ENCODE results near the gene IGSF6. TPM values are rescaled to one million over a fixed set of nuclear protein-coding genes. Genes with fewer than 3 reads are reported as not detected.

The IGSF6 gene
- total RNA-seq, 1 donor from 2014 or later: not detected

GRCh38 chr16:21620592-21620991 lies 31.8 kb downstream of the IGSF6 start:
- no peak for TF ChIP-seq CTCF (IDR thresholded peaks at IDR 0.05; ENCODE audit: unreplicated experiment)
- no peaks in the 10 kb centered on the region for H3K27me3 Mint-ChIP-seq (ENCODE audit: low read depth)
- DNase-seq (ENCODE audit: low spot score in 2 of 2, unreplicated experiment in 2 of 2): no peak
- no peak overlapping the region for H3K4me3 Mint-ChIP-seq
- H3K36me3 Mint-ChIP-seq: peaks cover 23% of the 10 kb centered on the region
- H3K4me1 Mint-ChIP-seq: peaks cover 4% of the 10 kb centered on the region
- no peaks in the 10 kb centered on the region for H3K9me3 Mint-ChIP-seq
- H3K27ac Mint-ChIP-seq: no peak overlapping the region

DNA sequence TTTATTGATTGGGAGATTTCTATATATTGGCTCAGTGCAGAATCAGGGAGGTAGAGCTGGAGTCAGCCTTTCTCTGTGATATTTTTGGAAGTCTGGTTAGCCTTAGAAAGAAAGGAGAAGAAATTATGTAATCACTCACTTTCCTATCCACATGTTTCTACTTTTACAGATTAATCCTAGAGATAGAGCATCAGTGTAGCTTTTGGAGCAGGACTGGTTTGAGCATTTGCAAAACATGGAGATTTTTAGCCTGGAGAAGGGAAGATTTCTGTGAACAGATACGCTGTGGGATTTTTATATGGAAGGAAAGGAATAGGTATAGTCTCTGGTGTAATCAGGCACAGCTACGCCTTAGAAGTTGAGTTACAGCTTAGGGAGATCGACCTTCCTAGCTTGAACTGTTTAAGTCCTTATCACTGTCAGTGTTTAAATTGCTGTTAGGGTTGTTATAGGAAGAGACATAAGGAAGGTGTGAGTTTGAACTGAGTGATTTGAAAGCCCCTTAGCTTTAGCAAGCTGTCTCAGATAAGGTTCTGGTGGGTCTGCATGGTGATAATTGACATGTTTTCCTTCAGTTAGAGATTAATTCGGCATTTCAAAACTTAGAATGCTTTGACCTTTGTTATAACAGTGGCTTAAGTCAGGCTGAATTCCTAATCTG lies 32.5 kb downstream of the IGSF6 start:
- Mint-ChIP-seq H3K27me3 (ENCODE audit: low read depth) (no peaks in the 10 kb centered on the region), H3K9me3 (no peaks in the 10 kb centered on the region), H3K36me3 (peaks cover 17% of the 10 kb centered on the region), H3K4me1 (peaks cover 4% of the 10 kb centered on the region), H3K4me3 (no peak overlapping the region), H3K27ac (peak overlapping the region; percentile 57)
- no peak for DNase-seq (ENCODE audit: low spot score in 2 of 2, unreplicated experiment in 2 of 2)
- TF ChIP-seq CTCF (IDR thresholded peaks at IDR 0.05; ENCODE audit: unreplicated experiment): no peak

DNA sequence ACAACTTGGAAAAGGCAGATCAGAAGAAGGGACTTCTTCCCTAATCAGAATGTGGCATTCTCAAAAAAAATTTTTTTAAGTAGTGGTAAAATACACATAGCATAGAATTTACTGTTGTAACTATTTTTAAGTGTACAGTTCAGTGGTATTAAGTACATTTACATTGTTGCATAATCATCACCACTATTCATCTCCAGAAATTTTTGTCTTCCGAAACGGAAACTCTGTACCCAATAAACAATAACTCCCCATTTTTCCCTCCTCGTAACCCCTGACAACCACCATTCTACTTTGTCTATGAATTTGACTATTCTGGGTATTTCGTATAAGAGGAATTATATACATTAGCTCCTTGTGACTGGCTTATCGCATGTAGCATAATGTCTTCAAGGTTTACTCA lies 34.1 kb downstream of the IGSF6 start:
- Mint-ChIP-seq H3K27ac (no peak overlapping the region), H3K9me3 (no peaks in the 10 kb centered on the region), H3K4me3 (no peak overlapping the region), H3K36me3 (peaks cover 8% of the 10 kb centered on the region), H3K4me1 (peaks cover 10% of the 10 kb centered on the region), H3K27me3 (ENCODE audit: low read depth) (no peaks in the 10 kb centered on the region)
- no peak for TF ChIP-seq CTCF (IDR thresholded peaks at IDR 0.05; ENCODE audit: unreplicated experiment)
- no peak for DNase-seq (ENCODE audit: low spot score in 2 of 2, unreplicated experiment in 2 of 2)

DNA sequence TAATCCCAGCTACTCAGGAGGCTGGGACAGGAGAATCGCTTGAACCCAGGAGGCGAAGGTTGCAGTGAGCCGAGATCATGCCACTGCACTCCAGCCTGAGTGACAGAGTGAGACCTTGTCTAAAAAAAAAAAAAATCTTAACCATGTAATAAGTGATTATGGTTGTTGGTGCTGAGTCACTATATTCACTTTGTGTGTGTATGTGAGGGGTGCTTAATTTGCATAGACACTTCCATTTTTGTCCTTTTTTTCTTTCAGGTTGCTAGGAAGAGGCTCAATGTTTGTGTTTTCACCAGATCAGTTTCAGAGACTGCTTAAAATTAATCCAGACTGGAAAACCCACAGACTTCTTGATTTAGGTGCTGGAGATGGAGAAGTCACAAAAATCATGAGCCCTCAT lies 34.8 kb downstream of the IGSF6 start:
- H3K27me3 Mint-ChIP-seq (ENCODE audit: low read depth): no peaks in the 10 kb centered on the region
- no peak overlapping the region for H3K4me3 Mint-ChIP-seq
- no peak for TF ChIP-seq CTCF (IDR thresholded peaks at IDR 0.05; ENCODE audit: unreplicated experiment)
- peaks cover 6% of the 10 kb centered on the region for H3K36me3 Mint-ChIP-seq
- no peaks in the 10 kb centered on the region for H3K9me3 Mint-ChIP-seq
- peaks cover 14% of the 10 kb centered on the region for H3K4me1 Mint-ChIP-seq
- H3K27ac Mint-ChIP-seq: peak overlapping the region; percentile 34
- DNase-seq (ENCODE audit: low spot score in 2 of 2, unreplicated experiment in 2 of 2): no peak

DNA sequence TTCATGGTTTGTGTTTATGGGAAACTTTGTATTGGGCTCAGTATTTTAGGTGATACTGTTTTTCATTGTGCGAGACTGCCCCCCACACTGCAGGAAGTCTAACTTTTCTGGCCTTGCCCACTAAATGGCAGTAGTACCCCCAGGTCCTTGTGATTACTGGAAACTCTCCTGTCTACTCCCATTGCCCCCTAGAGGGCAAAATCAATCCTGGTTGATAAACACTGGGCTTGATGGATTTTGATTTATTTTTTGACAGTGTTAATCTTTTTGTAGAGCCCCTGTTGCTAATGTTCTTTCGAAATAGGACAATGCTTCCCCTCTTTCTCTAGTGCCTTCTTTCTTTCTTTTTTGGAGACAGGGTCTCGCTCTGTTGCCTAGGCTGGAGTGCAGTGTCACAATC lies 37.5 kb downstream of the IGSF6 start:
- peaks cover 40% of the 10 kb centered on the region for H3K4me1 Mint-ChIP-seq
- no peak for TF ChIP-seq CTCF (IDR thresholded peaks at IDR 0.05; ENCODE audit: unreplicated experiment)
- no peak for DNase-seq (ENCODE audit: low spot score in 2 of 2, unreplicated experiment in 2 of 2)
- peaks cover 6% of the 10 kb centered on the region for H3K36me3 Mint-ChIP-seq
- H3K4me3 Mint-ChIP-seq: no peak overlapping the region
- no peaks in the 10 kb centered on the region for H3K27me3 Mint-ChIP-seq (ENCODE audit: low read depth)
- no peak overlapping the region for H3K27ac Mint-ChIP-seq
- H3K9me3 Mint-ChIP-seq: no peaks in the 10 kb centered on the region

GRCh38 chr16:21613781-21614180 lies 38.6 kb downstream of the IGSF6 start:
- peaks cover 6% of the 10 kb centered on the region for H3K36me3 Mint-ChIP-seq
- no peak for TF ChIP-seq CTCF (IDR thresholded peaks at IDR 0.05; ENCODE audit: unreplicated experiment)
- H3K9me3 Mint-ChIP-seq: no peaks in the 10 kb centered on the region
- no peak overlapping the region for H3K4me3 Mint-ChIP-seq
- no peak for DNase-seq (ENCODE audit: low spot score in 2 of 2, unreplicated experiment in 2 of 2)
- H3K27me3 Mint-ChIP-seq (ENCODE audit: low read depth): no peaks in the 10 kb centered on the region
- no peak overlapping the region for H3K27ac Mint-ChIP-seq
- H3K4me1 Mint-ChIP-seq: peaks cover 43% of the 10 kb centered on the region

Data from mesothelial cell of epicardium (in vitro differentiated cells).